ENCODE data around the gene CDH11. TPM values are rescaled to one million over a fixed set of nuclear protein-coding genes. Genes with fewer than 3 reads are reported as not detected.

Gene CDH11
- total and polyA plus RNA-seq, 10 donors, result 4.3 to 721 (median 305) TPM

- H3K27me3 ChIP-seq (replicated peaks in 1 of 7), result peaks cover 0 to 5% (median 0%) of the 10 kb centered on the region in 7 donors
- TF ChIP-seq POLR2A (IDR thresholded peaks at IDR 0.05), result no peak
- no peak for TF ChIP-seq CTCF (IDR thresholded peaks at IDR 0.05 in 8 of 11, conservative IDR thresholded peaks at IDR 0.05 in 3 of 11)
- TF ChIP-seq POLR2AphosphoS5 (IDR thresholded peaks at IDR 0.05), result no peak
- WGBS, 5 donors, result 68 to 84% (median 72%) methylated on average over 8 of the region's 8 CpGs
- no peak for DNase-seq
- H3K27ac ChIP-seq, result no peak overlapping the region
- H3K36me3 ChIP-seq, result peaks cover 0 to 4% (median 0%) of the 10 kb centered on the region in 6 donors
- peaks cover 0 to 16% (median 2%) of the 10 kb centered on the region in 6 donors for H3K4me1 ChIP-seq
- no peak overlapping the region for H3K4me3 ChIP-seq
- no peaks in the 10 kb centered on the region for H3K9me3 ChIP-seq
- intact Hi-C loops (cut with DNase I; ENCODE audit: low total_unique reads), result no loop called here
These were observed 58.9 kb downstream of the CDH11 start for GRCh38 chr16:65062736-65063583.

GRCh38 chr16:65061935-65062518 lies 59.8 kb downstream of the CDH11 start:
- no peak overlapping the region for H3K4me3 ChIP-seq
- H3K36me3 ChIP-seq, result peaks cover 0 to 7% (median 0%) of the 10 kb centered on the region in 6 donors
- WGBS, 5 donors, result 74 to 85% (median 82%) methylated on average over 5 of the region's 5 CpGs
- H3K27ac ChIP-seq, result no peak overlapping the region
- no peak for DNase-seq
- peaks cover 0 to 15% (median 2%) of the 10 kb centered on the region in 6 donors for H3K4me1 ChIP-seq
- TF ChIP-seq POLR2A (IDR thresholded peaks at IDR 0.05) (no peak), POLR2AphosphoS5 (IDR thresholded peaks at IDR 0.05) (no peak), CTCF (IDR thresholded peaks at IDR 0.05 in 8 of 11, conservative IDR thresholded peaks at IDR 0.05 in 3 of 11) (no peak)
- intact Hi-C loops (cut with DNase I; ENCODE audit: low total_unique reads), result no loop called here
- H3K9me3 ChIP-seq, result no peaks in the 10 kb centered on the region
- H3K27me3 ChIP-seq (replicated peaks in 1 of 7), result peaks cover 0 to 5% (median 0%) of the 10 kb centered on the region in 7 donors

- no peak overlapping the region for H3K4me3 ChIP-seq
- H3K4me1 ChIP-seq, result peaks cover 0 to 15% (median 2%) of the 10 kb centered on the region in 6 donors
- 66 to 84% (median 72%) methylated on average over 3 of the region's 3 CpGs for WGBS, 5 donors
- no peak for DNase-seq
- intact Hi-C loops (cut with DNase I; ENCODE audit: low total_unique reads), result no loop called here
- no peaks in the 10 kb centered on the region for H3K9me3 ChIP-seq
- H3K36me3 ChIP-seq, result peaks cover 0 to 7% (median 0%) of the 10 kb centered on the region in 6 donors
- no peak overlapping the region for H3K27ac ChIP-seq
- TF ChIP-seq POLR2A (IDR thresholded peaks at IDR 0.05), result no peak
- no peak for TF ChIP-seq CTCF (IDR thresholded peaks at IDR 0.05 in 8 of 11, conservative IDR thresholded peaks at IDR 0.05 in 3 of 11)
- no peak for TF ChIP-seq POLR2AphosphoS5 (IDR thresholded peaks at IDR 0.05)
- H3K27me3 ChIP-seq (replicated peaks in 1 of 7), result peaks cover 0 to 5% (median 0%) of the 10 kb centered on the region in 7 donors
These were observed 60.6 kb downstream of the CDH11 start for GRCh38 chr16:65061263-65061662.

Measured in spleen (tissue), 11 donors.